Measurements from ENCODE around the gene BEST2. TPM values are rescaled to one million over a fixed set of nuclear protein-coding genes. Genes with fewer than 3 reads are reported as not detected.
"Not testable (repeated sequence)": the region's sequence is repeated elsewhere in the genome, so short reads cannot be mapped to it uniquely, and the experiment has no call there.

The BEST2 gene
- not detected for total RNA-seq

DNA sequence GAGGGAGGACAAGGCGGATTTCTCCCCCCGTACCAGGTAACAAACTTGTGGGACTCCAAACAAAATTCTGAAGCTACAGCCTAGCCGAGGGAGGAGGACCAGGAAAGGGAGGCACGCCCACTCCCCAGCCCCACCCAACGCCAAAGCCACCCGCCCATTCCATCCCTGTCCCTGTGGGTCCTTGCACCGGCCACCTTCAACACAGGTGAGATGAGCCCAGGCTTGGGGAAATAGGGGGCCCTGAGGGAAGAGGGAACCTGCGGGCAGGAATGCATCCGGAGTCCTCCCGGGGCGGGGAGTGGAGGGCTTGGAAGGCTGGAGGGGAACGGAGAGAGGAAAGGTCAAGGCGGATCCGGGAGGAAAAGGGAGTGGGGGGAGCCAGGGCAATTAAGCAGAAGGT lies at the start of gene BEST2:
BEST2 (plus strand) TSS at position 157 of the 400 bp plus-strand sequence. CDS start 802 bp downstream, outside the sequence.
- intact Hi-C loops (cut with DNase I): no loop called here
- ATAC-seq: no peak
- no peak for DNase-seq (ENCODE audit: low spot score)

DNA sequence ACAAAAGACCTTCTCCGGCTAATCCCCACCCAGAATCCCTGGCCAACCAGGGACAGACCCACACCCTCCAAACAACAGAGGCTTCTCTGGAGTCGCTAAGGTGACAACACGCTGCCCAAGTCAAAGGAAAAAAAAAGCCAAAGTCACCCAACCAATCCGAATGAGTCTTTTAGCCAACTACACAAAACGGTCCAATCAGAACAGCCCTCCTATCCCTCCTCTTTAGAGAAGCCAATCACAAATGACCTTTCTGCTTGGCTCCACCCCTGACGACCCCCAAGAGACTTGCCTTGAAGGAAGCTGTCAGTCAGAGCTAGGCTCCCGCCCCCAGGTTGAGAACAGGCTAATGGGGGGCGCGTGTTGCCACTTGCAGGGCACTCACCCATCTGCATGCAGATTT lies 48.5 kb upstream of the BEST2 start:
- intact Hi-C loops (cut with DNase I): no loop called here
- ATAC-seq: no peak
- DNase-seq (ENCODE audit: low spot score): no peak

DNA sequence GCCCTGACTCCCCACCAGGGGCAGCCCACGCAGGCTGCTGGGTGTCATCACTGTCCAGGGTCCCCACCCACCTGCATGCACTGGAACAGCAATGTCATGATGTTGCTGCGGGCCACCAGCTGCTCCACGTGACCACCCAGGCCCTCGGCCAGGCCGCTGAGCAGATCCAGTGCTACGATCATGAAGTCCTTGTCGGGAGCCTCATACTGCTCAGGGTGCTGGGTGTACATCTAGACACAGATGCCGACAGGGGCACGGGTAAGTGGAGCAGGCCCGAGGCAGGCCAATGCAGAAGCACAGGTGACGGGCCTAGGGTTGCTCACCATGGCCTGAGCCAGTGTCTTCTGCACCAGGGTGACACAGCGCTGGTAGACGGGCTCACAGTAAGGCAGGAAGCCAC lies 46.4 kb upstream of the BEST2 start:
- DNase-seq (ENCODE audit: low spot score) (no peak), ATAC-seq (no peak)
- intact Hi-C loops (cut with DNase I): no loop called here

DNA sequence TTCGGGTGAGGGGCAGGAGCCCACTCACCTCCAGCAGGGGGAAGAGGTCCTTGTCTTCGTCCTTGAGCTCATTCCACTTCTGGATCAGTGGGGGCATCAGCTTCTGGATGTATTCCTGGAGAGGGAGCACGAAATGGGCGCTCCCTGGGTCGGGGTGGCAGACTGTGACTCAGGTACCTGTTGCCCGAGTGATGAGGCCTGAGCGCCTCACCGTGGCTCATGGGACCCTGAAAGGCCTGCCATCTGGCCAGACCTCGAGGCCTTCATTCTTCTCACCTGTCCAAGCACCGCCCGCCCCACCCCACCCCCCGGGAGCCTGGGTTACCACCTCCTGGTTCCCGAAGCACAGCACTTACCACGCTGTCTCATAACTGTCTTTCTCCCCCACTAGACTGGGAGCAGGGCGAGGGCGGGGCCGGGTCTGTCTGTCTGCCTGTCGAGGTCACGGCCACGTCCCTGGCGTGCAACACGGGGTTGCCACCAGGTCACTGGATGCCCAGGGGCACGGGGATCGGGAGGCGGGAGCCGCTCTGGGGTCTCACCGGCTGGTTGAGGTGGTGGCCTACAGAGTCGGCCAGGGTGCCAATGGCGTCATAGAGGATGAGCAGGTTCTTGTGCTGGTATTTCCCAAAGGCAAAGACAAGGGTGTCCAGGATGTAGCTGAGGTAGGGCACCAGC lies 45.8 kb upstream of the BEST2 start:
- ATAC-seq (no peak), DNase-seq (ENCODE audit: low spot score) (no peak)
- intact Hi-C loops (cut with DNase I): no loop called here

DNA sequence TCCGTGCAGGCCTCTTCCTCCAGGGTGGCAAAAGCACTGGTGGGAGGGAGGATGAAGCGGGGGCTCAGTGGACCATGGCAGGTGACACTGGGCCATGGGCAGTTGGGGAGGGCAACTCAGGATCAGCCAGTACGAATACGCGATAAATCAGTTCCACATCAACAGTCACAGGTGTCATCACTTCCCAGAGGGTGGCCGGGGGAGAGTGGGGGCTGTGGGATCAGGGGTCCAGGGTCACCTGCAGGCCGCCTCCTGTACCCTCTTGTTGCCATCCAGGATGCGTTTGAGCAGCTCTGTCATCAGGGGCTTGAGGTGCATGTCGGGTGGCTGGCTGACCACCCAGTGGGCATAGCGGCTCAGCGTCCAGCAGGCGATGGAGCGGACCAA lies 45.3 kb upstream of the BEST2 start:
- intact Hi-C loops (cut with DNase I): no loop called here
- DNase-seq (ENCODE audit: low spot score) (no peak), ATAC-seq (no peak)

DNA sequence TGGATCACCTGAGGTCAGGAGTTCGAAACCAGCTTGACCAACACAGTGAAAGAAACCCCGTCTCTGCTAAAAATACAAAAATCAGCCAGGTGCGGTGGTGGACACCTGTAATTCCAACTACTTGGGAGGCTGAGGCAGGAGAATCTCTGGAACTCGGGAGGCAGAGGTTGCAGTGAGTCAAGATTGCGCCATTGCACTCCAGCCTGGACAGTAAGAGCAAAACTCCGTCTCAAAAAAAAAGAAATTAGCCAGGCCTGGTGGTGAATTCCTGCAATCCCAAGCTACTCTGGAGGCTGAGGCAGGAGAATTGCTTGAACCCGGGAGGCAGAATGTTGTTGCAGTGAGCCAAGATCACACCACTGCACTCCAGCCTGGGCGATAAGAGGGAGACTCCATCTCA lies 43.0 kb upstream of the BEST2 start:
- ATAC-seq: no peak
- intact Hi-C loops (cut with DNase I): no loop called here
- no peak for DNase-seq (ENCODE audit: low spot score)

DNA sequence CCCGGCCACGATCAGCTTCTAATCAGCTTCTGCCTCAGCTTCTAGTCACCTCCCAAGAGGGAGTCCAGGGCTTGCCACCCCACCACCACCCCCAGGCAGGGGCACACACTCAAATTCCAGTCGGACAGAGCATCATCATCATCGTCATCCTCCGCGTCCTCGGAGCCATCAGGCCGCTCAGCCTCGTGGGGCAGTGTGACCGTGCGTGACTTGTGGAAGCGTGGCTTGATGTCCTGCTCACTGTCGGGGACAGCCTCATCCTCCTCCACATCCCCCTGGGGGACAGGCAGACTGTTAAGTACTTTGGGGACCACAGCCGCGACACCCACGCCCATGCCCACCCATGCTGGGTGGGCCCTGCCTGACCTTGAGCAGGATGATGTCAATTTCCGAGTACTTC lies 40.4 kb upstream of the BEST2 start:
- DNase-seq (ENCODE audit: low spot score) (no peak), ATAC-seq (no peak)
- intact Hi-C loops (cut with DNase I): no loop called here

DNA sequence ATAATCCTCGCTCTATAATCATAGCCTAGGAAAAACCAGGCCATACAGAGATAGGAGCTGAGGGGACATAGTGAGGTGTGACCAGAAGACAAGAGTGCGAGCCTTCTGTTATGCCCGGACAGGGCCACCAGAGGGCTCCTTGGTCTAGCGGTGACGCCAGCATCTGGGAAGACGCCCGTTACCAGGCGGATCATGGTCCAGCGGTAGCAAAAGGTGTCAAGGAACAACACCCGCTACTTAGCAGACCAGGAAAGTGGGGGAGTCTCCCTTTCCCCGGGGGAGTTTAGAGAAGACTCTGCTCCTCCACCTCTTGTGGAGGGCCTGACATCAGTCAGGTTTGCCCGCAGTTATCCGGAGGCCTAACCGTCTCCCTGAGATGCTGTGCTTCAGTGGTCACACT lies 39.5 kb upstream of the BEST2 start:
- DNase-seq (ENCODE audit: low spot score); intact Hi-C loops (cut with DNase I); ATAC-seq: not testable (repeated sequence)

DNA sequence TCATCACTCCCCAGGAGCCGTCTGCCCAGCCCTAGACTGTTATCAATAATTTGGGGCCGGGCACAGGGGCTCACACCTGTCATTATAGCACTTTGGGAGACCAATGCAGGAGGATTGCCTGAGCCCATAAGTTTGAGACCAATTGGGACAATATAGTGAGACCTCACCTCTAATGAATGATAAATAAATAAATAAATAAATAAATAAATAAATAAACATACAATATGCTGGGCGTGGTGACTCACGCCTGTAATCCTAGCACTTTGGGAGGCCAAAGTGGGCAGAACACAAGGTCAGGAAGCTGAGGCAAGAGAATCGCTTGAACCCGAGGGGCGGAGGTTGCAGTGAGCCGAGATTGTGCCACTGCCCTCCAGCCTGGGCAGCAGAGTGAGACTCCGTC lies 38.3 kb upstream of the BEST2 start:
- DNase-seq (ENCODE audit: low spot score); intact Hi-C loops (cut with DNase I); ATAC-seq: not testable (repeated sequence)

DNA sequence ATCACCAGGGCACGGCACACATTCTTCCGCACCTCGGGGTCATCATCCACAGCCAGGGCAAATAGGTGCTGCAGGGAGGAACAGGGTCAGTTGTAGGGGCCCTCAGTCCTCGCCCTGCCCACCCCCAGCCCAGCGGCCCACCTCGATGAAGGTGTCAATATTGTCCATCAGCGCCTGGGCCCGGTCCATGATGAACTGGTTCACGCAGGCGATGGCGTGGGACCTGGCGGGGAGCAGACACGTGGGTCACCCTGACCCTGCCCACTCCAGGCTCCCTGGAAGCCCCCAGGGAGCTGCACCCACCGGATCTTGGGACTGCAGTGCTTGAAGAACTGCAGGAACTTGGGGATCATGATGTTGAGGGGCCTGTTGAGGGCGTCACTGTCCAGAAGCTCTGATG lies 36.5 kb upstream of the BEST2 start:
- DNase-seq (ENCODE audit: low spot score) (no peak), ATAC-seq (no peak)
- intact Hi-C loops (cut with DNase I): no loop called here

DNA sequence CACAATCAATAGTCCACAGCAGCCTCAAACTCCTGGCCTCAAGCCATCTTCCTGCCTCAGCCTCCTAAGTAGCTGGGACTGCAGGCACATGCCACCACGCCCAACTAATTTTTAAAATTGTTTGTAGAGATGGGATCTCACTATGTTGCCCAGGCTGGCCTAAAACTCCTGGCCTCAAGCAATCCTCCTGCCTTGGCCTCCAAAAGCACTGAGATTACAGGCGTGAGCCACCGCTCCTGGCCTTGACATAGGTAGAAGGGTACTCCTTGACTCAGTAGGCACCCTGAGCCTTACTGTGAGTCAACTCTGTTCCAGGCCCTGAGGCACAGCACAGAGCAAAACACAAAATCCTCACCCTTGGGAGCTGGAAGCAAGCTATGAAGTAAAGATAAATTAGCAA lies 35.7 kb upstream of the BEST2 start:
- DNase-seq (ENCODE audit: low spot score) (no peak), ATAC-seq (no peak)
- intact Hi-C loops (cut with DNase I): no loop called here

DNA sequence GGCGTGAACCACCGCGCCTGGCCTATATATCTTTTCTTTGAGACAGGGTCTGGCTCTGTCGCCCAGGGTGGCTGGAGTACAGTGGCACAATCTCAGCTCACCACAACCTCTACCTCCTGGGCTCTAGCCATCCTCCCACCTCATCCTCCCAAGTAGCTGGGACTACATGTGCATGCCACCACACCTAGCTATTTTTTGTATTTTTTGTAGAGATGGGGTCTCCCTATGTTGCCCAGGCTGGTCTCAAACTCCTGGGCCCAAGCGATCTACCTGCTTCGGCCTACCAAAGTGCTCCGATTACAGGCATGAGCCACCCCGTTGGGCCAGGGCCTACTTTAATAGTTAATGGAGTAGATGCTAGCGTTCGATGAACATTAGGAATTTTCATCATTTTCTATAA lies 31.3 kb upstream of the BEST2 start:
- DNase-seq (ENCODE audit: low spot score) (no peak), ATAC-seq (no peak)
- intact Hi-C loops (cut with DNase I): no loop called here

DNA sequence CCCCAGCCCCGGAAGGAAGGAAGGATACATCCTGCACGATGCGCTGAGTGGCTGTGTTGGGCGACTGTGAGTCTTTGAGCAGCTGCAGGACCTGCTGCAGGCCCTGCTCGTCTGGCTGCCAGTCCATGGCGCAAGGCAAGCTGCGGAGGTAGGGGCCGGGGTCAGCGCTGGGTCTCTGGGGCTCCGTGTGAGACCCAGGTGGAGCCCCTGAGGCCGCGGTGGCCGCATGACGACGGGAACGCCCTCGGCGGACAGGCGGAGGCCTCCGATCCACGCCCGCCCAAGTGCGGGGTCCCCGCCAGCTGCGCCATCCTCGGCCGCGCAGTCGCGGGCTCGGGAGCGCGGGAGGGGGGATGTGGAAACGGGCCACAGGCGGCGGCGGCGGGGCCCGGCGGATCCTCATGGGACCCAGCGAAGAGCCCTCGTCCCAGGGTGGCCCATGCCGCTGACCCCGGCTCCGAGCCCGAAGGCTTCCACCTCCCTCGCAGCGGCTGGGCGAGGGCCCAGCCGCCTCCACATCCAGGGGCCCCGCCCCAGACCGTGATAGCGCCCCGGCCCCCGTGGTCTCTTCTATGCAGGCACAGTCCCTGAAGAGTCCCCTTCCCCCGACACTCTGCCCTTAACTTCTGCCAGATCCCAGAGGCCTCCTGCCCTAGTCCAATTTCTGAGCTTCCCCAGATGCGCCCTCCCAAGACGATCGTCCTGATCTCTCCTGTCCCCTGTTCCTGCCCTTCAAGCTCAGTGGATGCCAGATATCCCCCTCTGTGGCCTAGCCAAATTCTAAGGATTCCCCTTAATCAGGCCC lies 30.5 kb upstream of the BEST2 start:
- no peak for DNase-seq (ENCODE audit: low spot score)
- intact Hi-C loops (cut with DNase I): no loop called here

DNA sequence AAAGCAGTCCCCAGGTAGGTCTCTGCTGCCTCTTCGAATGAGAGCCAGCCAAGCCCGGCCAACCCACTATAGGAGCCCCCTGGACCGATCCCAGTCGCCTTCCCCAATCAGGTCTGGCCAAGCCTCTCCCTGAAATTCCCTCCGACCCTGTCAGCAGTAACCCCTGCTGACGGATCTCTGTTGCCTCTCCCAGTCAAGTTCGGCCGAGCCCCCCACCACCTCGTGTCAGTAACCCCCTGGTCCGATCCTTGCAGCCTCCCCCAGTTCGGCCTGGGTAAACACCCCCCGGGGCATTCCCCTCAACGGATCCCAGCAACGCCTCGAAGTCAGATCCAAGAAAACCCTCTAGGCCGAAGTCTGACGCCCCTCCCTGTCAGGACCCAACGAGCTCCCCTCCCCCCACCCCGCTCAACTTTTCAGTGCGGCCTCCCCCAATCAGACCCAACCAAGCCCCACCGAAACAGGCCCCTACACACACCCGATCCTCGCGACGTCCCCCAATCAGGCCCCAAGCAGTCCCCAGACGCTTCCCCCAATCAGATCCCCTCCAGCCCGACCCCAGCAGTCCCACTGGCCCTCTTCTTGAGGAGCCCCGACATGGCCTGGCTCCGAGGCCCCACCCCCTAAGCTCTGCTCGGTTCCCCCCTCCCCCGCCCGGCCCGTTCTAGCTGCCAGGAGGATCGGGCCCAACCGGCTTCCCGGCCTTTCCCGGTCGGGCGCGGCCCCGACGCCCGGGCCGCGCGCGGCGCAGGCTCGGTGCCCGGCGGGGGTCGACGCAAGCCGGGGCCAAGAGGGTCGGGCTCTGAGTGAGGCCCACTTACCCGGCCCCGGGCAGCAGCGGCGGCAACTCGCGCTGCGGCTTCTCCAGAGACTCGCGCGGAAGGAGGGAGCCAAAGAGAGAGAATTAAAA lies 29.7 kb upstream of the BEST2 start:
- ATAC-seq (peak; percentile 50), DNase-seq (ENCODE audit: low spot score) (peak; percentile 81)
- intact Hi-C loops (cut with DNase I): no loop called here

More for the DNA sequence above, 30.5 kb upstream of the BEST2 start:
- no peak for ATAC-seq

DNA sequence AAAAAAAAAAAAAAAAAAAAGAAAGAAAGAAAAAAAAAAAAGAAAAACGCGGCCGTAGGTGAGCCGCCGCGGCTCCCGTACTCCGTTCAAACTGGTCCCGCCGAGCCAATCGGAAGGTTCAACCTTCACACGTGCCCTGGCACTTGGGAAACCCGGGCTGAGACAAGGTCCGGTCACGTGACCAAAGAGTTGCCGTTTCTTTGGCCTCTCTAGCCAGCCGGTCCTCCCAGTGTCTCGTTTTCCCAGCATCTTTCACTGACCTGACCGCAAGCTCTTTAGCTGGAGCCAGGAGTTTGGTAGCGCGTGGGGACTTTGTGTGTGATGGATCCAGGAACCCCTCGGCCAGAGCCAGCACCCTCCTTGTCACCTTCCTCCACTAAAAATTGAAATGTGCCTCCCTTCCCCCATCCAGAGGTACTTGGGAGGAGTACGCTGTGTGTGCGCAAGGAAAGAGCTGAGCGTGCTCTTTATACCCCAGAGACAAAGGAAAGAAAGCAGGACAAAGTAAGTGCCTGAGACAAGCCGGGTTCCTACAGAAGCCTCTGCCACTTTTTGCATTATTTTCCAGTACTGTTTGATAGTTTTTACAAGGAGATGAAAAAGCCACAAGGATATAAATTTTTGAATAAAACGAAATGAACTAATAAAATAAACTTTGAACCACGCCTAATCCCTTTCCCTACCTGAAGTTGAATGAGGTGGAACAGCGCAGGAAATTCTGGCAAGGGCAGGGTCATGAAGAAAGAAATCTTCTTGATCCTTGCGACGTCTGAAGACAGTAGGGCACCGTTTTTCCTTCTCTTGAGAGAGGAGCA lies 28.8 kb upstream of the BEST2 start:
- peak; percentile 96 for ATAC-seq

DNA sequence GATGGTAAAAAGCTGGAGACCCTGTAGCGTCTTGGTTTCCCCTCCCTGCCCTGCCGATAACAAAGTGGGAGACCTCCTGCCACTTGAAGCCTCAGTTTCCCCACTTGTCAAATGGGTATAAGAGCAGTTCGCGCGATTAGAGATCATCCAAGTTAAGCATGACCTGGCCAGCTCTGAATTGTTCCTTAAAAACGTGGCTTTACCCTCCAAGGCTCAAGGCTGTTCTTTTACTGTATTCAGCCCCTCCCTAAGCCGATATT lies 28.3 kb upstream of the BEST2 start:
- ATAC-seq (no peak), DNase-seq (ENCODE audit: low spot score) (no peak)
- intact Hi-C loops (cut with DNase I): no loop called here

More for the DNA sequence above, 28.8 kb upstream of the BEST2 start:
- intact Hi-C loops (cut with DNase I): no loop called here
- DNase-seq (ENCODE audit: low spot score): peak; percentile 97

DNA sequence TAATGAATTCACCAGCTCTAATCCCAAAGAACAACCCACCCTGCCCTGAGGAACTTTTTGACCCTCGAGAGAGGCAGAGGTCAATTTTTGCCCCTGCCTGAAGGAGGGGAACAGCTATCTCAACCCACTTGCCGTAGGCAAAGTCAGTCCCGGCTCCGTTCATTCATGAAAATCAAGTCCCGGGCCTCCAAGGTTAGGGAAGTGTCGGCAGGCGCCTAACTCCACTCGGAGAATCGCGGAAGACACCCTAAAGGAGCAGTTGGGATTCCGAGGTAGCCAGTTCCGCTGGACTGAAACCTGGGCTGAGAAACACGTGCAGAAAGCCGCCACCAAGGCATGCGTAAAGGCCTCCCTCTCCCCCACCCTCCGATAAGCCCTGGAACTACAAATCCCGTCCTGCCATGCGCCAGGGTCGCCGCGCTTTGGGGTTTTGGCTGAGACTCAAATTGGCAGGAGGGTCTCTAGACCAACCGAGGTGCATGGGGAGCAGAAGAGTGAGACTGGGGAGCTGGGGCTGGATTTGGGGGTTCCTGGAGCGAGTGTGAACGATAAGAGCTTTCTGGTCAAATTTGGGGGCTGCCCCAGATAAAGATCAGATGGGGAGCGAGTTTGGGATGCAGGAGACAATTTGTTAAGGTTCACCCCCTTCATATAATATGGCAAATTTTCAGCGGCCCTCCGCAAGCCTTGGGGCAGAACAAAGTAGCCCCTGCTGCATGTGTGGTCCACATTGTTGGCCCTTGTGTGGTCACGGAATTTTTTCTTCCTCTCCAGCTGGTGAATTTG lies 27.8 kb upstream of the BEST2 start, which contains the start of gene TNPO2:
TNPO2 (minus strand) TSS at position 292 of the 786 bp plus-strand sequence. CDS start 2,955 bp downstream, outside the sequence.
- peak; percentile 66 for ATAC-seq
- intact Hi-C loops (cut with DNase I): no loop called here
- no peak for DNase-seq (ENCODE audit: low spot score)

DNA sequence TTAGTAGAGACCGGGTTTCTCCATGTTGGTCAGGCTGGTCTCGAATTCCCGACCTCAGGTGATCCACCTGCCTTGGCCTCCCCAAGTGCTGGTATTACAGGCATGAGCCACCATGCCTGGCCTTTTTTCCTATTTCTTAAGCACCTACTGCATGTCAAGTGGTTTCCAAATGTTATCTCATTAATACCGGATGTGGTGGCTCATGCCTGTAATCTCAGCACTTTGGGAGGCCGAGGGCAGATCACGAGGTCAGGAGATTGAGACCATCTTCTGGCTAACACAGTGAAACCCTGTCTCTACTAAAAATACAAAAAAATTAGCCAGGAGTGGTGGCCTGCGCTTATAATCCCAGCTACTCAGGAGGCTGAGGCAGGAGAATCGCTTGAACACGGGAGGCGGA lies 26.0 kb upstream of the BEST2 start:
- ATAC-seq: not testable (repeated sequence)

More for the DNA sequence above, 26.0 kb upstream of the BEST2 start:
- intact Hi-C loops (cut with DNase I); DNase-seq (ENCODE audit: low spot score): not testable (repeated sequence)
